ENCODE results near the gene INTU. TPM values are rescaled to one million over a fixed set of nuclear protein-coding genes. Genes with fewer than 3 reads are reported as not detected.

INTU gene
- total RNA-seq, 1 donor from 2014 or later = 11.1 TPM

DNA sequence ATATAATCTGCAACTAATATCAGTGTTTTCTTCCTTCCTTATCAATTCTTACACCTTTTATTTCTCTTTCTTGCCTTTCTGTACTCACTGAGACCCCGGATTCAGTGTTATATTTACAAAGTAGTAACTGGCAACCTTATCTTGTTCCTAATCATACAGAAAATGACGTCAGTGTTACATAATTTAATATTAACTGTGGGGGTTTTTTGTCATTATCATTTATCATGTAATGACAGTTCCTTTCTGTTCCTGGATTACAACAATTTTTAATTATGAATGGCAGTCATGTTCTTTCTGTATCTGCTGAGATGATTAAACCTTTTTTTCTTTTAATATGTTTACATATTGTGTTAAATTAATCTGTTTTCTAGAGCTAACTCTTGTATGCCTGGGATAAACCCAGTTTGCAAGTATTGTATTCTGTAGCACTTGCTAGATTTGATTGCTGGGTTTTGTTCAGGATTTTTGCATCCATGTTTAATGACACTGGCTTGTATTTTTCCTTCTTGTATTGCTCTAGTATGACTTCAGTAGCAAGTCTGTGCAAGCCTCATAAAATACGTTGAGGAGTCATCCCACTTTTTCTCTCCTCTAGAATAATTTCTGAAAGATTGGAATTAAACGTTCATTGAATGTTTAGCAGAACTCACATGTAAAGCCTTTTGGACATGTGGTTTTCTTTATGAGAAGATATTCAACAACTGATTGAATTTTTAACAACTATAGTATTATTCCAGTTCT lies 138.9 kb downstream of the INTU start:
- Histone ChIP-seq H3K27me3 (ENCODE audit: low read depth) (no peaks in the 10 kb centered on the region), H3K4me3 (no peak overlapping the region), H3K9me3 (no peaks in the 10 kb centered on the region), H3K27ac (no peak overlapping the region), H3K4me1 (no peaks in the 10 kb centered on the region), H3K36me3 (no peaks in the 10 kb centered on the region)
- DNase-seq = no peak
- intact Hi-C loops (cut with DNase I) = no loop called here
- ATAC-seq = no peak
- TF ChIP-seq, protein P1, sequence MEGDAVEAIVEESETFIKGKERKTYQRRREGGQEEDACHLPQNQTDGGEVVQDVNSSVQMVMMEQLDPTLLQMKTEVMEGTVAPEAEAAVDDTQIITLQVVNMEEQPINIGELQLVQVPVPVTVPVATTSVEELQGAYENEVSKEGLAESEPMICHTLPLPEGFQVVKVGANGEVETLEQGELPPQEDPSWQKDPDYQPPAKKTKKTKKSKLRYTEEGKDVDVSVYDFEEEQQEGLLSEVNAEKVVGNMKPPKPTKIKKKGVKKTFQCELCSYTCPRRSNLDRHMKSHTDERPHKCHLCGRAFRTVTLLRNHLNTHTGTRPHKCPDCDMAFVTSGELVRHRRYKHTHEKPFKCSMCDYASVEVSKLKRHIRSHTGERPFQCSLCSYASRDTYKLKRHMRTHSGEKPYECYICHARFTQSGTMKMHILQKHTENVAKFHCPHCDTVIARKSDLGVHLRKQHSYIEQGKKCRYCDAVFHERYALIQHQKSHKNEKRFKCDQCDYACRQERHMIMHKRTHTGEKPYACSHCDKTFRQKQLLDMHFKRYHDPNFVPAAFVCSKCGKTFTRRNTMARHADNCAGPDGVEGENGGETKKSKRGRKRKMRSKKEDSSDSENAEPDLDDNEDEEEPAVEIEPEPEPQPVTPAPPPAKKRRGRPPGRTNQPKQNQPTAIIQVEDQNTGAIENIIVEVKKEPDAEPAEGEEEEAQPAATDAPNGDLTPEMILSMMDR (IDR thresholded peaks at IDR 0.05) = no peak

DNA sequence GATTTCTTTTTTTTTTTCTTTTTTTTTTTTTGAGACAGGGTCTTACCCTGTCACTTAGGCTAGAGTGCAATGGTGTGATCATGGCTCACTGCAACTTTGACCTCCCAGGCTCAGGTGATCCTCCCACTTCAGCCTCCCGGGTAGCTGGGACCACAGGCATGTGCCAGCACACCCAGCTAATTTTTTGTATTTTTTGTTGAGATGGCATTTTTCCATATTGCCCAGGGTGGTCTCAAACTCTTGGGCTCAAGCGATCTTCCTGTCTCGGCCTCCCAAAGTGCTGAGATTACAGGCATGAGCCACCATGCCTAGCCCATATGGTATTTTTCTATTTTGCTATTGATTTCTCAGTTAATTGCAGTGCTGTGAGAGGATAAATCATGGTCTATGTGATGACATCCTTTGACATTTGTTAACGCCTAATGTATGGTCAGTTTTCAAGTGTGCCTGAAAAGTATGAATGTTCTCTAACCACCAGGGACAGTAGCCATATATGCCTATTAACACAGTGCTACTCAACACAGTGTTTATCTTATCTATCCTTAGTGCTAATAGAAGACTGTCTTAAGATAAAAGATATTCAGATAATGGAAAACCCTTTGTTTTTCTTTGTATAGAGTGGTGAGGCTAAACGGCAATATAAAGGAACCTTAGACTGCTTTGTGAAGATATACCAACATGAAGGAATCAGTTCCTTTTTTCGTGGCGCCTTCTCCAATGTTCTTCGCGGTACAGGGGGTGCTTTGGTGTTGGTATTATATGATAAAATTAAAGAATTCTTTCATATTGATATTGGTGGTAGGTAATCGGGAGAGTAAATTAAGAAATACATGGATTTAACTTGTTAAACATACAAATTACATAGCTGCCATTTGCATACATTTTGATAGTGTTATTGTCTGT lies 140.3 kb downstream of the INTU start:
- no peaks in the 10 kb centered on the region for H3K36me3 ChIP-seq
- no peaks in the 10 kb centered on the region for H3K27me3 ChIP-seq (ENCODE audit: low read depth)
- DNase-seq (no peak), ATAC-seq (no peak)
- intact Hi-C loops (cut with DNase I) = no loop called here
- TF ChIP-seq, protein P1 (IDR thresholded peaks at IDR 0.05) = no peak
- H3K4me3 ChIP-seq = no peak overlapping the region
- H3K27ac ChIP-seq = no peak overlapping the region
- no peaks in the 10 kb centered on the region for H3K4me1 ChIP-seq
- no peaks in the 10 kb centered on the region for H3K9me3 ChIP-seq

DNA sequence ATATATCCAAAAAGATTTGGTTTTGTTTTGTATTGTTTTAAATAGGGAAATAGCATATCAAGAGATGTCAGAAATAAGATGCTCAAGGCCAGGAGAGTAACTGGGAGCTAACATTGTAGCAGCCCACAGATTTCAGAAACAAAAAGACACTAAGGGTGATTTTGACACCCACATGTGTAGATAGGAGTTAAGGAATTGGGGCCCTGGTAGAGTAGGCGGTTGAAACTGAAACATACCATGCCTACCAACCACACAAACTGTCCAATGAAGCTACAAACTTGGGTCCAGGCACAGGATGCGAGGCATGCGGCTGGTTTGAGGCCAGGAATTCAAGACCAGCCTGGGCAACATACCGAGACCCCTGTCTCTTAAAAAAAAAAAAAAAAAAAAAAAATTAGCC lies 143.1 kb downstream of the INTU start:
- TF ChIP-seq, protein P1 (IDR thresholded peaks at IDR 0.05) = no peak
- H3K27ac ChIP-seq = no peak overlapping the region
- DNase-seq = no peak
- H3K4me3 ChIP-seq = no peak overlapping the region
- H3K4me1 ChIP-seq = no peaks in the 10 kb centered on the region
- H3K9me3 ChIP-seq = no peaks in the 10 kb centered on the region
- intact Hi-C loops (cut with DNase I) = no loop called here
- no peak for ATAC-seq
- no peaks in the 10 kb centered on the region for H3K36me3 ChIP-seq
- H3K27me3 ChIP-seq (ENCODE audit: low read depth) = no peaks in the 10 kb centered on the region

Other genes with a start within 250 kb of the INTU start
- not detected for gene SLC25A31, start 97.4 kb downstream of the INTU start, total RNA-seq
- 3.0 TPM for gene HSPA4L, start 149.4 kb downstream of the INTU start, total RNA-seq
- 2.0 TPM for gene PLK4, start 247.9 kb downstream of the INTU start, total RNA-seq